GM12874 (cell line): Measurements from ENCODE around the gene TRIM22.

ENCODE experiments used
- TF ChIP-seq, protein P1 (sequence below): IDR thresholded peaks from 2 replicates; pipeline ENCODE4 v1.5.1; 2011; ENCODE audit warnings: low read depth, mild to moderate bottlenecking, control low read depth, low read length, moderate library complexity; ENCODE audit not compliant: insufficient read depth

Gene TRIM22

GRCh38 chr11:5684646-5685362 is 4.8 kb upstream of the TRIM22 start, which contains the start of gene TRIM5:
TRIM5 (minus strand) TSS chr11:5685074; CDS start chr11:5680177, 4,897 bp downstream.
- TF ChIP-seq, protein P1, sequence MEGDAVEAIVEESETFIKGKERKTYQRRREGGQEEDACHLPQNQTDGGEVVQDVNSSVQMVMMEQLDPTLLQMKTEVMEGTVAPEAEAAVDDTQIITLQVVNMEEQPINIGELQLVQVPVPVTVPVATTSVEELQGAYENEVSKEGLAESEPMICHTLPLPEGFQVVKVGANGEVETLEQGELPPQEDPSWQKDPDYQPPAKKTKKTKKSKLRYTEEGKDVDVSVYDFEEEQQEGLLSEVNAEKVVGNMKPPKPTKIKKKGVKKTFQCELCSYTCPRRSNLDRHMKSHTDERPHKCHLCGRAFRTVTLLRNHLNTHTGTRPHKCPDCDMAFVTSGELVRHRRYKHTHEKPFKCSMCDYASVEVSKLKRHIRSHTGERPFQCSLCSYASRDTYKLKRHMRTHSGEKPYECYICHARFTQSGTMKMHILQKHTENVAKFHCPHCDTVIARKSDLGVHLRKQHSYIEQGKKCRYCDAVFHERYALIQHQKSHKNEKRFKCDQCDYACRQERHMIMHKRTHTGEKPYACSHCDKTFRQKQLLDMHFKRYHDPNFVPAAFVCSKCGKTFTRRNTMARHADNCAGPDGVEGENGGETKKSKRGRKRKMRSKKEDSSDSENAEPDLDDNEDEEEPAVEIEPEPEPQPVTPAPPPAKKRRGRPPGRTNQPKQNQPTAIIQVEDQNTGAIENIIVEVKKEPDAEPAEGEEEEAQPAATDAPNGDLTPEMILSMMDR, result peak; percentile 58

DNA sequence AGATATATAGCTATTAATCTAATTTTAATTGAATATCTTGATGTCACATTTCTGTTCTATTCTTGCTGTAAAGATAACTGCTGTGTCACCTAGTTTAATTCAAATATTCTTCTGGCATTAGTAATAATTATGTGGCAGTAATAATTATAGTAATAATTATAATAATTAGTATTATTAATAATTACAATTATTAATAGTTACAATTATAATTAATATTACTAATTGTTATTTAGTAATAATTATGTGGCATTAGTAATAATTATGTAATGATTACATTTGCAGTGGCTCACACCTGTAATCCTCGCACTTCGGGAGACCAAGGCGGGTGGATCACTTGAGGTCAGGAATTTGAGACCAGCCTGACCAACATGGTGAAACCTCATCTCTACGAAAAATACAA is 3.2 kb upstream of the TRIM22 start:
- TF ChIP-seq, protein P1, result no peak

DNA sequence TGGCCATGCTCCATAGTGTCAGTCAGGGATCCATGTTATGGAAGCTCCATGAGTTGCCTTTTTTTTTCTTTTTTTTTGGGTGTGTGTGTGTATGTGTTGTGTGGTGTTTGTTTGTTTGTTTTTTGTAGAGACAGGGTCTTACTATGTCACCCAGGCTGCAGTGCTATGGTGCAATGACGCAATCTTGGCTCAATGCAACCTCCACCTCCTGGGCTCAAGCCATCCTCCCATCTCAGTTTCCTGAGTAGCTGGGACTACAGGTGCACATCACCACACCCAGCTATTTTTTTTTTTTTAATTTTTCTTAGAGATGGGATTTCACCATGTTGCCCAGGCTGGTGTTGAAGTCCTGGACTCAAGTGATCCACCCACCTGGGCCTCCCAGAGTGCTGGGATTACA is 1.1 kb upstream of the TRIM22 start:
- TF ChIP-seq, protein P1, result no peak

GRCh38 chr11:5690216-5690615 is 626 bp downstream of the TRIM22 start:
- TF ChIP-seq, protein P1, result no peak

DNA sequence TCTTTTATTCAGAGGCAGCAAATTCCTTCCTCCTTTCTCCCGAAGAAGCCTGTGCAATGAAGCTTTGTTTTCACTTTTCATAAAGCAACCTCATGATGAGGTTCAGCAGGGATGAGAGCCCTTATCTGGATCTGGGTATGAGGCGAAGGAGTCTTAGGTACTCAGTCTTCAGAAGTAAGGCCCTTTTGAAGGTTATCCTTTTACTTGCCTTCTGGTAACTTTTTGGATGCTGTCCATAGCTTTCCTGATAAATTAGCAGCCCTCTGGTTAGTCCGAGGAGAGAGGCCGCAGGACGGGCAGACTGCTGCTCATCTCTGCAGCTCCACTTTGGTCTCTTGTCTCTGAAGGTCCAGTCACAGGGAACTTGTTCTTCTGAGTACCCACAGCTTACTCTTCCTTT is 1.1 kb downstream of the TRIM22 start:
- TF ChIP-seq, protein P1, result no peak

GRCh38 chr11:5691964-5692361 is 2.4 kb downstream of the TRIM22 start:
- TF ChIP-seq, protein P1, result no peak

GRCh38 chr11:5694642-5695041 is 5.1 kb downstream of the TRIM22 start:
- TF ChIP-seq, protein P1, result no peak
